SK-N-SH treated with all-trans-retinoic acid at 6 μM for 48 hours (cell line): ENCODE measurements around the gene LCA5.
"Not testable (repeated sequence)": the region's sequence is repeated elsewhere in the genome, so short reads cannot be mapped to it uniquely, and the experiment has no call there.

Experiments used
- ATAC-seq: fragments of 200-7000 bp; cut with Tn5 transposase; 3 replicates; pipeline ENCODE4 v1.9.1; 2020; ENCODE audit warnings: mild to moderate bottlenecking, moderate library complexity
- ARNTL ChIP-seq: fragments of 450-650 bp; formaldehyde crosslinking; IDR thresholded peaks from 2 replicates; pipeline ENCODE4 v1.5.0; 2020; ENCODE audit warnings: low read depth, mild to moderate bottlenecking, moderate library complexity, borderline replicate concordance
- BACH2 ChIP-seq: fragments of 250-450 bp; sonication (Bioruptor Pico); IDR thresholded peaks from 2 replicates; pipeline ENCODE4 v1.9.0; 2021; ENCODE audit warnings: mild to moderate bottlenecking, borderline replicate concordance
- CSDC2 ChIP-seq: fragments of 250-450 bp; sonication (Bioruptor Pico); IDR thresholded peaks from 2 replicates; pipeline ENCODE4 v1.5.0; 2020; ENCODE audit warnings: mild to moderate bottlenecking, moderate library complexity
- ESRRG ChIP-seq: fragments of 250-450 bp; sonication (Bioruptor Pico); IDR thresholded peaks from 2 replicates; pipeline ENCODE4 v1.6.1; 2021; ENCODE audit warnings: mild to moderate bottlenecking
- GLIS3 ChIP-seq: fragments of 250-450 bp; sonication (Bioruptor Pico); IDR thresholded peaks from 2 replicates; pipeline ENCODE4 v1.5.0; 2020; ENCODE audit warnings: mild to moderate bottlenecking, moderate library complexity
- ISL1 ChIP-seq: fragments of 250-450 bp; sonication (Bioruptor Pico); IDR thresholded peaks from 2 replicates; pipeline ENCODE4 v2.1.2; 2022; ENCODE audit warnings: mild to moderate bottlenecking, moderate library complexity
- OSR1 ChIP-seq: fragments of 250-450 bp; sonication (Bioruptor Pico); IDR thresholded peaks from 2 replicates; pipeline ENCODE4 v1.8.0; 2022; ENCODE audit warnings: moderate library complexity, mild to moderate bottlenecking, inconsistent platforms
- PPARA ChIP-seq: fragments of 250-450 bp; sonication (Bioruptor Pico); IDR thresholded peaks from 2 replicates; pipeline ENCODE4 v1.5.0; 2020; ENCODE audit warnings: mild to moderate bottlenecking, borderline replicate concordance
- RARB ChIP-seq: fragments of 250-450 bp; sonication (Bioruptor Pico); IDR thresholded peaks from 2 replicates; pipeline ENCODE4 v1.8.0; 2021; ENCODE audit warnings: mild to moderate bottlenecking, moderate library complexity
- SNAI2 ChIP-seq: fragments of 250-450 bp; sonication (Bioruptor Pico); IDR thresholded peaks from 2 replicates; pipeline ENCODE4 v1.5.0; 2020; ENCODE audit warnings: mild to moderate bottlenecking, moderate library complexity
- TCF4 ChIP-seq: fragments of 250-450 bp; sonication (Bioruptor Pico); IDR thresholded peaks from 2 replicates; pipeline ENCODE4 v1.8.0; 2021; ENCODE audit warnings: mild to moderate bottlenecking, moderate library complexity, borderline replicate concordance
- TOX ChIP-seq: fragments of 250-450 bp; sonication (Bioruptor Pico); IDR thresholded peaks from 2 replicates; pipeline ENCODE4 v1.8.0; 2021; ENCODE audit warnings: mild to moderate bottlenecking, moderate library complexity, borderline replicate concordance
- ZC3H10 ChIP-seq: fragments of 250-450 bp; sonication (Bioruptor Pico); IDR thresholded peaks from 2 replicates; pipeline ENCODE4 v1.5.1; 2021; ENCODE audit warnings: mild to moderate bottlenecking, moderate library complexity
- ZFP3 ChIP-seq: fragments of 250-450 bp; sonication (Bioruptor Pico); IDR thresholded peaks from 2 replicates; pipeline ENCODE4 v1.5.0; 2020; ENCODE audit warnings: mild to moderate bottlenecking, moderate library complexity
- ZFP30 ChIP-seq: fragments of 450-650 bp; formaldehyde crosslinking; IDR thresholded peaks from 2 replicates; pipeline ENCODE4 v1.5.0; 2022; ENCODE audit warnings: mild to moderate bottlenecking, moderate library complexity
- ZNF565 ChIP-seq: fragments of 450-650 bp; formaldehyde crosslinking; conservative IDR thresholded peaks from 2 replicates; pipeline ENCODE4 v1.5.0; 2020; ENCODE audit warnings: low read depth, mild to moderate bottlenecking, moderate library complexity
- ZNF70 ChIP-seq: fragments of 450-650 bp; formaldehyde crosslinking; IDR thresholded peaks from 2 replicates; pipeline ENCODE4 v1.5.0; 2020; ENCODE audit warnings: mild to moderate bottlenecking, moderate library complexity
- ZNF8 ChIP-seq: fragments of 450-650 bp; formaldehyde crosslinking; IDR thresholded peaks from 2 replicates; pipeline ENCODE4 v1.5.0; 2020; ENCODE audit warnings: mild to moderate bottlenecking, moderate library complexity
- TF ChIP-seq, protein P1 (sequence below): fragments of 250-450 bp; sonication (Bioruptor Pico); IDR thresholded peaks from 2 replicates; pipeline ENCODE4 v1.5.0; 2020; ENCODE audit warnings: mild to moderate bottlenecking, moderate library complexity
- TF ChIP-seq, protein P2 (sequence below): fragments of 250-450 bp; sonication (Bioruptor Pico); IDR thresholded peaks from 2 replicates; pipeline ENCODE4 v1.5.1; 2021; ENCODE audit warnings: mild to moderate bottlenecking, moderate library complexity
- TF ChIP-seq, protein P3 (sequence below): fragments of 250-450 bp; sonication (Bioruptor Pico); IDR thresholded peaks from 2 replicates; pipeline ENCODE4 v1.8.0; 2020; ENCODE audit warnings: mild to moderate bottlenecking, moderate library complexity, borderline replicate concordance

Gene LCA5

DNA sequence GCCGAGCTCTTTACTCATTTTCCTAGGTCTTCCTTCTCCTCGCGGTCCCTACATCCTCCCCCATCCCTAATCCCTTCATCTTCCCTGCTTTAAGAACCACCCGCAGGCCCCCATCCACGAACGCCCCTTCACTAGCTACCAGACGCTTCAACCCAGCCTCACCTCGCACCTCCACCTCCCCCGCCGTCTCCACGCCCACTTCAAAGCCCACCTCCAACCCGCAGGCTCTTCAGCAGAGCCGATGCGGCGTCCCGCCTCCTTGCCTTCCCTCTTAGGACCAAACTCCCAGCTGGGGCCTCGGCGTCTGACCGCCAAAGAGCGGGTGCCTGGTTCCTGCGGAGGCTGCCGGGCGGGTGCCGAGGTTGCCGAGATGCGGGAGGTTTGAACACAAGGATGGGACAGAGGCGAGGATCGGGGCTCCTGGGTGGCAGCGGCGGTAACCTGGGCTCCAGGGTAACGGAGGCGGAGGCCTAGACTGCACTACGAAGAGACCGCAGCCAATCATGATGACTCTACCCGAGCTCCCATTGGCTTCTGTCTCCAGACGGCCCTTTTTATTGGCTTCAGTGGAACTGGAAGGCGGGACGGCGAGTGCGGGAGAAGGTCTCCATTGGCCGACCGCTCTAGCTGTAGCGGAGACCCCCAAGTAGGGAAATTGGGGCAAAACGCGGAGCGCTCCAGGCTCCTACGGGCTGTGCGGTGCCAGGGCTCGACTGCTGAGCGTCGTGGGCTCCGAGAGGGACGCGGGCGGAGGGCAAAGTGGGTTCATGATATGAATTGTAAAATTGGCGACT lies at the start of gene LCA5:
LCA5 (minus strand) TSS at position 477 of the 794 bp plus-strand sequence. CDS start 18,536 bp downstream, outside the sequence.
- TF ChIP-seq TCF4 (CRISPR knock-in tag) (no peak), RARB (CRISPR knock-in tag) (no peak), OSR1 (no peak), ZNF70 (CRISPR knock-in tag) (no peak), TOX (CRISPR knock-in tag) (no peak), GLIS3 (CRISPR knock-in tag) (no peak), CSDC2 (no peak), SNAI2 (CRISPR knock-in tag) (no peak), ARNTL (CRISPR knock-in tag) (no peak), ESRRG (CRISPR knock-in tag) (no peak), ZC3H10 (CRISPR knock-in tag) (no peak), PPARA (CRISPR knock-in tag) (no peak), BACH2 (CRISPR knock-in tag) (no peak), ZNF565 (CRISPR knock-in tag) (no peak), ZFP3 (CRISPR knock-in tag) (no peak), ISL1 (CRISPR knock-in tag) (no peak), ZNF8 (no peak)
- TF ChIP-seq, protein P1, sequence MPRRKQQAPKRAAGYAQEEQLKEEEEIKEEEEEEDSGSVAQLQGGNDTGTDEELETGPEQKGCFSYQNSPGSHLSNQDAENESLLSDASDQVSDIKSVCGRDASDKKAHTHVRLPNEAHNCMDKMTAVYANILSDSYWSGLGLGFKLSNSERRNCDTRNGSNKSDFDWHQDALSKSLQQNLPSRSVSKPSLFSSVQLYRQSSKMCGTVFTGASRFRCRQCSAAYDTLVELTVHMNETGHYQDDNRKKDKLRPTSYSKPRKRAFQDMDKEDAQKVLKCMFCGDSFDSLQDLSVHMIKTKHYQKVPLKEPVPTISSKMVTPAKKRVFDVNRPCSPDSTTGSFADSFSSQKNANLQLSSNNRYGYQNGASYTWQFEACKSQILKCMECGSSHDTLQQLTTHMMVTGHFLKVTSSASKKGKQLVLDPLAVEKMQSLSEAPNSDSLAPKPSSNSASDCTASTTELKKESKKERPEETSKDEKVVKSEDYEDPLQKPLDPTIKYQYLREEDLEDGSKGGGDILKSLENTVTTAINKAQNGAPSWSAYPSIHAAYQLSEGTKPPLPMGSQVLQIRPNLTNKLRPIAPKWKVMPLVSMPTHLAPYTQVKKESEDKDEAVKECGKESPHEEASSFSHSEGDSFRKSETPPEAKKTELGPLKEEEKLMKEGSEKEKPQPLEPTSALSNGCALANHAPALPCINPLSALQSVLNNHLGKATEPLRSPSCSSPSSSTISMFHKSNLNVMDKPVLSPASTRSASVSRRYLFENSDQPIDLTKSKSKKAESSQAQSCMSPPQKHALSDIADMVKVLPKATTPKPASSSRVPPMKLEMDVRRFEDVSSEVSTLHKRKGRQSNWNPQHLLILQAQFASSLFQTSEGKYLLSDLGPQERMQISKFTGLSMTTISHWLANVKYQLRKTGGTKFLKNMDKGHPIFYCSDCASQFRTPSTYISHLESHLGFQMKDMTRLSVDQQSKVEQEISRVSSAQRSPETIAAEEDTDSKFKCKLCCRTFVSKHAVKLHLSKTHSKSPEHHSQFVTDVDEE (CRISPR knock-in tag) = no peak
- TF ChIP-seq, protein P2, sequence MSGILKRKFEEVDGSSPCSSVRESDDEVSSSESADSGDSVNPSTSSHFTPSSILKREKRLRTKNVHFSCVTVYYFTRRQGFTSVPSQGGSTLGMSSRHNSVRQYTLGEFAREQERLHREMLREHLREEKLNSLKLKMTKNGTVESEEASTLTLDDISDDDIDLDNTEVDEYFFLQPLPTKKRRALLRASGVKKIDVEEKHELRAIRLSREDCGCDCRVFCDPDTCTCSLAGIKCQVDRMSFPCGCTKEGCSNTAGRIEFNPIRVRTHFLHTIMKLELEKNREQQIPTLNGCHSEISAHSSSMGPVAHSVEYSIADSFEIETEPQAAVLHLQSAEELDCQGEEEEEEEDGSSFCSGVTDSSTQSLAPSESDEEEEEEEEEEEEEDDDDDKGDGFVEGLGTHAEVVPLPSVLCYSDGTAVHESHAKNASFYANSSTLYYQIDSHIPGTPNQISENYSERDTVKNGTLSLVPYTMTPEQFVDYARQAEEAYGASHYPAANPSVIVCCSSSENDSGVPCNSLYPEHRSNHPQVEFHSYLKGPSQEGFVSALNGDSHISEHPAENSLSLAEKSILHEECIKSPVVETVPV = no peak
- TF ChIP-seq, protein P3, sequence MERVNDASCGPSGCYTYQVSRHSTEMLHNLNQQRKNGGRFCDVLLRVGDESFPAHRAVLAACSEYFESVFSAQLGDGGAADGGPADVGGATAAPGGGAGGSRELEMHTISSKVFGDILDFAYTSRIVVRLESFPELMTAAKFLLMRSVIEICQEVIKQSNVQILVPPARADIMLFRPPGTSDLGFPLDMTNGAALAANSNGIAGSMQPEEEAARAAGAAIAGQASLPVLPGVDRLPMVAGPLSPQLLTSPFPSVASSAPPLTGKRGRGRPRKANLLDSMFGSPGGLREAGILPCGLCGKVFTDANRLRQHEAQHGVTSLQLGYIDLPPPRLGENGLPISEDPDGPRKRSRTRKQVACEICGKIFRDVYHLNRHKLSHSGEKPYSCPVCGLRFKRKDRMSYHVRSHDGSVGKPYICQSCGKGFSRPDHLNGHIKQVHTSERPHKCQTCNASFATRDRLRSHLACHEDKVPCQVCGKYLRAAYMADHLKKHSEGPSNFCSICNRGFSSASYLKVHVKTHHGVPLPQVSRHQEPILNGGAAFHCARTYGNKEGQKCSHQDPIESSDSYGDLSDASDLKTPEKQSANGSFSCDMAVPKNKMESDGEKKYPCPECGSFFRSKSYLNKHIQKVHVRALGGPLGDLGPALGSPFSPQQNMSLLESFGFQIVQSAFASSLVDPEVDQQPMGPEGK (CRISPR knock-in tag) = no peak
- ATAC-seq = peak; percentile 98

DNA sequence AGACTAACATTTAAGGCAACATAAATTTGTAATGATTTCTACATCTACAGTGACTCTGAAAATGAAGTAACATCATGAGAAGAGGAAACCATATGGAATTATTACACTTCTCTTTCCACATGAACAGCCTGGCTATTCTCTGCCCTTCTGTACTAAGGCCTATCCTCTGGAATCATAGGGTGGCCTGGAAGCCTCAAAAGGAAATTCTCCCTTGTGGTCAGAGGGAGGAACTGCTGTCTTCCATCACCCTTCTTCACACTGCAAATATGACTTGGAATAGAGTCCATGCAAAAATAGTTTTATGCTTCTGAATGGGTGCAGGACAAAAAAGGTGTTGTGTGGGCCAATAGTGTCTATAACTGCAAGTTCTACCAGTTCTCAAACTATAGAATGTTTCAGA lies 49.3 kb upstream of the LCA5 start:
- ATAC-seq = peak; percentile 99

DNA sequence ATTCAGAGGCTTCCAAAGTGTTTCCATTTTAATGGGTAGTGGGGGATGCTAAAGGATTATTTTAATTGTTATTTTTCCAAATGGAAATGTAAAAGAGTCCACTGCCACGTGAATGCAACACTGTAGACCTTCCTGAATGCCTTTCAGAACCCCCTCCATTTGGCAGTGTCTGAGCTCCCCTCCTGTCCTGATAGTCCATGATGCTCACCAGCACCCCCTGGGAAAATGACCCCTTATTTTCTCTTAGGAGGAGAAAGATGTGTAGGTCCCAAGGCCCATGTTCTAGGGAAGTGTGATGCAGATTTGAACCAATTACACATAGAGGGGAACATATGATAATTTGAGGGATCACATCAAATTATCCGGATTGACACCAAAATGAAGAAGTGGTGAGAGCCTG lies 47.1 kb upstream of the LCA5 start:
- ATAC-seq = no peak
- TF ChIP-seq ZNF70 (CRISPR knock-in tag) (no peak), OSR1 (no peak), ISL1 (CRISPR knock-in tag) (no peak), RARB (CRISPR knock-in tag) (no peak), ZNF8 (no peak)
- TF ChIP-seq, protein P2 = no peak

More for the DNA sequence above, 49.3 kb upstream of the LCA5 start:
- no peak for TF ChIP-seq GLIS3 (CRISPR knock-in tag)
- TF ChIP-seq, protein P3 (CRISPR knock-in tag) = no peak
- no peak for TF ChIP-seq TCF4 (CRISPR knock-in tag)
- TF ChIP-seq SNAI2 (CRISPR knock-in tag) = no peak
- no peak for TF ChIP-seq ZFP30 (CRISPR knock-in tag)
- no peak for TF ChIP-seq ZFP3 (CRISPR knock-in tag)

DNA sequence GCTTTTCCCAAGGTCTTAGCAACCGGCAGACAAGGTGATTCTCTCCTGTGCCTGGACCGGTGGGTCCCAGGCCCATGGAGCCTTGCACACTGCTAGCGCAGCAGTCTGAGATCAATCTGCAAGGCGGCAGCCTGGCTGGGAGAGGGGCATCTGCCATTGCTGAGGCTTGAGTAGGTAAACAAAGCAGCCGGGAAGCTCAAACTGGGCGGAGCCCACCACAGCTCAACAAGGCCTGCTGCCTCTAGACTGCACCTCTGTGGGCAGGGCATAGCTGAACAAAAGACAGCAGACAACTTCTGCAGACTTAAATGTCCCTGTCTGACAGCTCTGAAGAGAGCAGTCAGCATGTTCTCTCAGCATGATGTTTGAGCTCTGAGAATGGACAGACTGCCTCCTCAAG lies 40.7 kb upstream of the LCA5 start:
- not testable (repeated sequence) for ATAC-seq
